HCT116 (cell line): ENCODE measurements around the gene DNAJB5. TPM values are rescaled to one million over a fixed set of nuclear protein-coding genes. Genes with fewer than 3 reads are reported as not detected.

Experiments
- ATAC-seq: fragments of 200-7000 bp; cut with Tn5 transposase; 2 replicates; pipeline ENCODE4 v1.9.1; 2020; ENCODE audit warnings: mild to moderate bottlenecking, moderate library complexity
- BruUV-seq: library from RNA; stranded (reverse); fragments of 400-500 nt; replicated peaks from 2 replicates; lab custom pipeline; 2021; lab: Mats Ljungman, UMichigan
- CTCF ChIA-PET: fragments of 300-600 bp; sonication (Branson Sonifier 250); formaldehyde crosslinking; loops from one replicate; lab custom pipeline; 2021; ENCODE audit warnings: antibody characterized with exemption; lab: Charles Lee
- POLR2A ChIA-PET: fragments of 300-600, 350-600 bp; sonication (Branson Sonifier 250); formaldehyde crosslinking; loops from one replicate; lab custom pipeline; 2021; ENCODE audit warnings: antibody characterized with exemption; lab: Charles Lee
- RAD21 ChIA-PET, 2 experiments: fragments of 300-600 bp; sonication (Branson Sonifier 250); formaldehyde crosslinking; loops; one replicate each; lab custom pipeline; 2023; ENCODE audit warnings: low total read pairs in 2 of 2; ENCODE audit not compliant: uncharacterized antibody in 2 of 2, unreplicated experiment in 2 of 2, low non-redundant PET in 1 of 2; lab: Charles Lee
- DNase-seq: peaks from one replicate; pipeline ENCODE4 v3.0.0-alpha.2; 2010; ENCODE audit warnings: low read depth, low spot score
- H2AFZ ChIP-seq: fragments of 200-600 bp; shearing (Covaris generic), sonication (generic); 2 replicates; pipeline ENCODE4 v1.6.1; 2017; ENCODE audit warnings: low read depth, mixed run types, mixed read lengths, antibody characterized with exemption, low read length; ENCODE audit not compliant: poor library complexity, severe bottlenecking
- H3K27ac ChIP-seq: 2 replicates; pipeline ENCODE4 v1.5.1; 2012; ENCODE audit warnings: low read depth, low read length
- H3K27me3 ChIP-seq: fragments of 200-600 bp; sonication (generic); 2 replicates; pipeline ENCODE4 v1.6.1; 2016; ENCODE audit warnings: mixed run types, low read length, mixed read lengths; ENCODE audit not compliant: insufficient read depth
- H3K36me3 ChIP-seq, 2 experiments: fragments of 200-500 bp in 1 of 2; fragments of 200-600 bp in 1 of 2; sonication (Bioruptor generic) in 1 of 2; sonication (generic) in 1 of 2; 2 replicates each; pipeline versions ENCODE4 v1.5.1 to v1.6.1; 2014 to 2016; ENCODE audit warnings: low read length in 2 of 2, inconsistent platforms in 1 of 2, mixed read lengths in 1 of 2, mixed run types in 1 of 2; ENCODE audit not compliant: insufficient read depth in 2 of 2, control insufficient read depth in 1 of 2
- H3K4me1 ChIP-seq, 2 experiments: fragments of 200-600 bp in 1 of 2; sonication (generic) in 1 of 2; 2 replicates each; pipeline versions ENCODE4 v1.5.1 to v1.6.1; 2012 to 2017; ENCODE audit warnings: low read length in 2 of 2, inconsistent platforms in 1 of 2, mild to moderate bottlenecking in 1 of 2, mixed read lengths in 1 of 2, mixed run types in 1 of 2, moderate library complexity in 1 of 2; ENCODE audit not compliant: insufficient read depth in 2 of 2, control insufficient read depth in 1 of 2
- H3K4me2 ChIP-seq: fragments of 200-600 bp; sonication (generic); 2 replicates; pipeline ENCODE4 v1.6.1; 2017; ENCODE audit warnings: mixed run types, low read length, mixed read lengths
- H3K4me3 ChIP-seq, 2 experiments: fragments of 200-600 bp in 1 of 2; sonication (generic) in 1 of 2; replicated peaks in 1 of 2; 2 replicates each; pipeline ENCODE4 v1.5.1; 2011 to 2016; ENCODE audit warnings: low read length in 2 of 2, control low read depth in 1 of 2, low read depth in 1 of 2, mild to moderate bottlenecking in 1 of 2, mixed read lengths in 1 of 2, mixed run types in 1 of 2
- H3K79me2 ChIP-seq: fragments of 200-600 bp; sonication (generic); 2 replicates; pipeline ENCODE4 v1.6.1; 2017; ENCODE audit warnings: mild to moderate bottlenecking, mixed run types, low read length, moderate library complexity, mixed read lengths; ENCODE audit not compliant: insufficient read depth
- H3K9ac ChIP-seq: fragments of 200-600 bp; sonication (generic); 2 replicates; pipeline ENCODE4 v1.6.1; 2016; ENCODE audit warnings: low read length, mixed read lengths
- H3K9me2 ChIP-seq: fragments of 200-600 bp; sonication (generic), shearing (Covaris generic); 2 replicates; pipeline ENCODE4 v1.6.1; 2017; ENCODE audit warnings: mixed run types, mild to moderate bottlenecking, moderate library complexity; ENCODE audit not compliant: insufficient read depth
- H3K9me3 ChIP-seq, 2 experiments: fragments of 200-500 bp in 1 of 2; fragments of 200-600 bp in 1 of 2; sonication (Bioruptor generic) in 1 of 2; sonication (generic) in 1 of 2; 2 replicates each; pipeline ENCODE4 v1.6.1; 2014 to 2017; ENCODE audit warnings: low read length in 2 of 2, mixed read lengths in 2 of 2, inconsistent platforms in 1 of 2, low read depth in 1 of 2, mild to moderate bottlenecking in 1 of 2, mixed run types in 1 of 2, moderate library complexity in 1 of 2; ENCODE audit not compliant: control insufficient read depth in 1 of 2, insufficient read depth in 1 of 2
- H4K20me1 ChIP-seq: fragments of 200-600 bp; sonication (generic), shearing (Covaris generic); 2 replicates; pipeline ENCODE4 v1.6.1; 2017; ENCODE audit warnings: mixed run types, mild to moderate bottlenecking, moderate library complexity; ENCODE audit not compliant: insufficient read depth
- CBX3 ChIP-seq: IDR thresholded peaks from 2 replicates; pipeline ENCODE4 v1.6.1; 2012; ENCODE audit warnings: low read depth
- CEBPB ChIP-seq: IDR thresholded peaks from 2 replicates; pipeline ENCODE4 v1.6.1; 2012; ENCODE audit warnings: low read depth
- CTCF ChIP-seq, 3 experiments: fragments of 200-600 bp in 1 of 3; sonication (generic) in 1 of 3; IDR thresholded peaks in 2 of 3; conservative IDR thresholded peaks in 1 of 3; 2 replicates each; pipeline ENCODE4 v1.5.1; 2012 to 2017; ENCODE audit warnings: low read depth in 2 of 3, low read length in 2 of 3, antibody characterized with exemption in 1 of 3, borderline replicate concordance in 1 of 3, control low read depth in 1 of 3, mild to moderate bottlenecking in 1 of 3, mixed read lengths in 1 of 3, mixed run types in 1 of 3, moderate library complexity in 1 of 3; ENCODE audit not compliant: insufficient read depth in 1 of 3
- ELF1 ChIP-seq: IDR thresholded peaks from 2 replicates; pipeline ENCODE4 v1.6.1; 2012; ENCODE audit warnings: low read depth, borderline replicate concordance
- EZH2phosphoT487 ChIP-seq: fragments of 200-600 bp; IDR thresholded peaks from 2 replicates; pipeline ENCODE4 v1.6.1; 2018; ENCODE audit warnings: antibody characterized with exemption, borderline replicate concordance
- POLR2AphosphoS5 ChIP-seq: IDR thresholded peaks from 2 replicates; pipeline ENCODE4 v1.6.1; 2011; ENCODE audit warnings: mild to moderate bottlenecking, low read depth, low read length, moderate library complexity
- SIN3A ChIP-seq: IDR thresholded peaks from 2 replicates; pipeline ENCODE4 v1.6.1; 2012; ENCODE audit warnings: low read depth
- SRF ChIP-seq: IDR thresholded peaks from 2 replicates; pipeline ENCODE4 v1.6.1; 2012; ENCODE audit warnings: low read depth
- TCF7L2 ChIP-seq: IDR thresholded peaks from 2 replicates; pipeline ENCODE4 v1.7.0; 2011; ENCODE audit warnings: borderline replicate concordance, inconsistent platforms; ENCODE audit not compliant: insufficient read depth, insufficient read length; ENCODE audit errors: extremely low read depth
- ZFX ChIP-seq: fragments of 450-650 bp; IDR thresholded peaks from 2 replicates; pipeline ENCODE4 v1.6.1; 2017
- ZNF274 ChIP-seq: fragments of 200-500 bp; sonication (Bioruptor generic); IDR thresholded peaks from 2 replicates; pipeline ENCODE4 v1.6.1; 2014; ENCODE audit warnings: mild to moderate bottlenecking, low read depth, low read length, inconsistent platforms
- intact Hi-C: fragments of 100-400 bp; cut with micrococcal nuclease; formaldehyde crosslinking; loops from 2 replicates; pipeline ENCODE4 v1.10.0; 2022
- total RNA-seq: library from RNA; stranded (reverse); gene quantifications from one replicate; pipeline ENCODE4 v1.2.1, GENCODE V29; 2021; ENCODE audit not compliant: unreplicated experiment

DNAJB5 gene
- total RNA-seq, 1 experiment from 2014 or later, result 3.6 TPM

- Histone ChIP-seq H3K4me3 (no peak overlapping the region), H3K4me1 (peaks cover 5 to 35% of the 10 kb centered on the region in 2 experiments; a peak in 3 of 4 replicates)
- BruUV-seq, result no TSS peak
Observed at GRCh38 chr9:34998266-34998665, 8.7 kb downstream of the DNAJB5 start.

GRCh38 chr9:34999576-34999975 is 10.0 kb downstream of the DNAJB5 start:
- no peak overlapping the region for H3K4me2 ChIP-seq
- no peaks in the 10 kb centered on the region for H3K9me2 ChIP-seq
- peaks cover 0 to 22% of the 10 kb centered on the region in 2 experiments; a peak in 3 of 4 replicates for H3K4me1 ChIP-seq
- ChIA-PET POLR2A (interaction anchor here (0.6 kb wide), 1 partner anchor 55 kb away, joined by 3 read pairs; no protein-coding TSS in a partner anchor), RAD21 (no interaction called here), CTCF (no interaction called here)
- no peak for DNase-seq
- intact Hi-C loops, result no loop called here
- H3K9ac ChIP-seq, result no peak overlapping the region
- no peak for ATAC-seq
- no peak overlapping the region for H3K4me3 ChIP-seq
- no peaks in the 10 kb centered on the region for H3K27me3 ChIP-seq
- BruUV-seq, result no TSS peak
- H2AFZ ChIP-seq, result no peak overlapping the region
- H3K79me2 ChIP-seq, result no peaks in the 10 kb centered on the region
- H3K27ac ChIP-seq, result no peak overlapping the region
- 0 out of 4 replicates have a peak, but pooled peaks cover 0 to 2% of the 10 kb centered on the region in 2 experiments for H3K36me3 ChIP-seq
- H4K20me1 ChIP-seq, result no peaks in the 10 kb centered on the region
- TF ChIP-seq SRF (no peak), CTCF (IDR thresholded peaks at IDR 0.05 in 2 of 3, conservative IDR thresholded peaks at IDR 0.05 in 1 of 3; ENCODE audit: borderline replicate concordance in 1 of 3, insufficient read depth in 1 of 3, low read depth in 2 of 3, low read length in 2 of 3) (no peak), CEBPB (no peak), ZNF274 (no peak), CBX3 (no peak), EZH2phosphoT487 (no peak), POLR2AphosphoS5 (no peak), TCF7L2 (no peak)
- H3K9me3 ChIP-seq, result no peaks in the 10 kb centered on the region

More at GRCh38 chr9:34998266-34998665, 8.7 kb downstream of the DNAJB5 start:
- ChIA-PET RAD21 (no interaction called here), CTCF (no interaction called here), POLR2A (interaction anchor here (1.2 kb wide), 1 partner anchor 88 kb away, joined by 6 read pairs; no protein-coding TSS in a partner anchor)
- H3K9me2 ChIP-seq, result no peaks in the 10 kb centered on the region
- intact Hi-C loops, result no loop called here
- H3K9me3 ChIP-seq, result no peaks in the 10 kb centered on the region
- DNase-seq (no peak), ATAC-seq (no peak)
- H2AFZ ChIP-seq, result no peak overlapping the region
- TF ChIP-seq SRF (no peak), ZFX (no peak), ELF1 (no peak), TCF7L2 (no peak), SIN3A (no peak), CEBPB (no peak)
- H4K20me1 ChIP-seq, result no peaks in the 10 kb centered on the region
- H3K79me2 ChIP-seq, result no peaks in the 10 kb centered on the region
- no peak overlapping the region for H3K9ac ChIP-seq
- H3K27ac ChIP-seq, result no peak overlapping the region
- 0 out of 4 replicates have a peak, but pooled peaks cover 0 to 2% of the 10 kb centered on the region in 2 experiments for H3K36me3 ChIP-seq
- no peak overlapping the region for H3K4me2 ChIP-seq
- H3K27me3 ChIP-seq, result no peaks in the 10 kb centered on the region
